ENCODE measurements around the gene RPL13. TPM values are rescaled to one million over a fixed set of nuclear protein-coding genes. Genes with fewer than 3 reads are reported as not detected.
A peak's percentile ranks its signal among the peaks of the same experiment; 100 is the strongest.
"Not testable (repeated sequence)": the region's sequence is repeated elsewhere in the genome, so short reads cannot be mapped to it uniquely, and the experiment has no call there.

The RPL13 gene
- total and polyA plus RNA-seq, 2 donors (not counting 1 experiment from before 2014, with no cell fraction given) = 1,442 to 3,823 TPM

DNA sequence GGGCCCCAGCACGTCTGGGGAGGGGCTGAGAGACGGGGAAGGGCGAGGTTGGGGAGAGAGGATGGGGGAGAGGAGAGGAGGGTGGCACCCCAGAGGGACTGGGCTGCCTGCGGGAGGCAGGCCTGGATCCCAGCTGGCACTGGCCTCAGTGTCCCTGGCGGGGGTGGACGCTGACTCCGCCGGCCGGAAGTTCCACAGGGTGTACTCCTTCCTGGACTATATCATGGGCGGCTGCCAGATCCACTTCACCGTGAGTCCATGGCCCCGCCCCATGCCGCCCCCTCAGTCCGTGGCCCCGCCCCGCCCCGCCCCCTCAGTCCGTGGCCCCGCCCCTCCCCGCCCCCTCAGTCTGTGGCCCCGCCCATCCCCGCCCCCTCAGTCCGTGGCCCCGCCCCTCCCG is 26.4 kb downstream of the RPL13 start:
- Histone ChIP-seq H3K36me3 (ENCODE audit: control insufficient read depth, insufficient read depth, low read length) (peaks cover 4% of the 10 kb centered on the region), H3K9me3 (ENCODE audit: control insufficient read depth, insufficient read depth, low read depth, low read length) (no peaks in the 10 kb centered on the region), H3K27ac (ENCODE audit: insufficient read depth, low read length) (peak overlapping the region; percentile 27), H3K27me3 (ENCODE audit: control insufficient read depth, insufficient read depth, low read length) (no peaks in the 10 kb centered on the region), H4K20me1 (ENCODE audit: control insufficient read depth, extremely low read depth, insufficient read depth, low read length) (no peaks in the 10 kb centered on the region), H3K4me1 (ENCODE audit: control insufficient read depth, extremely low read depth, insufficient read depth, low read length) (peaks cover 9% of the 10 kb centered on the region), H2AFZ (ENCODE audit: low read length) (no peak overlapping the region), H3K79me2 (ENCODE audit: control insufficient read depth, insufficient read depth, low read length) (no peaks in the 10 kb centered on the region), H3K4me2 (ENCODE audit: extremely low read depth, insufficient read depth, low read length) (no peak overlapping the region), H3K9ac (ENCODE audit: insufficient read depth, low read length) (no peak overlapping the region), H3K4me3 (replicated peaks in 1 of 4; ENCODE audit: control extremely low read depth in 1 of 4, insufficient read depth in 1 of 4, low read depth in 3 of 4, low read length in 4 of 4) (no peak overlapping the region)
- peak; percentile 37 to 52 for DNase-seq (ENCODE audit: low read depth in 2 of 2)
- TF ChIP-seq EZH2 (IDR thresholded peaks at IDR 0.05; ENCODE audit: low read length, missing control alignments) = no peak
- TF ChIP-seq CTCF (conservative IDR thresholded peaks at IDR 0.05 in 1 of 2, IDR thresholded peaks at IDR 0.05 in 1 of 2; ENCODE audit: low read depth in 1 of 2, low read length in 2 of 2) = no peak

DNA sequence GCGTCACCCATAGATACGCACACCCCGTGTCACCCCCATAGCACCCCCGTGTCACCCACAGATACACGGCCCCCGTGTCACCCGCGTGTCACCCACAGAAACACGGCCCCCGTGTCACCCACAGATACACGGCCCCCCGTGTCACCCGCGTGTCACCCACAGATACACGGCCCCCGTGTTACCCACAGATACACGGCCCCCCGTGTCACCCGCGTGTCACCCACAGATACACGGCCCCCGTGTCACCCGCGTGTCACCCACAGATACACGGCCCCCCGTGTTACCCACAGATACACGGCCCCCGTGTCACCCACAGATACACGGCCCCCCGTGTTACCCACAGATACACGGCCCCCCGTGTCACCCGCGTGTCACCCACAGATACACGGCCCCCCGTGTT is 27.2 kb downstream of the RPL13 start:
- not testable (repeated sequence) for H3K9me3 ChIP-seq (ENCODE audit: control insufficient read depth, insufficient read depth, low read depth, low read length); DNase-seq (ENCODE audit: low read depth in 2 of 2); H3K4me2 ChIP-seq (ENCODE audit: extremely low read depth, insufficient read depth, low read length); H3K27ac ChIP-seq (ENCODE audit: insufficient read depth, low read length); H3K27me3 ChIP-seq (ENCODE audit: control insufficient read depth, insufficient read depth, low read length); H3K36me3 ChIP-seq (ENCODE audit: control insufficient read depth, insufficient read depth, low read length); H3K4me3 ChIP-seq (replicated peaks in 1 of 4; ENCODE audit: control extremely low read depth in 1 of 4, insufficient read depth in 1 of 4, low read depth in 3 of 4, low read length in 4 of 4); H3K9ac ChIP-seq (ENCODE audit: insufficient read depth, low read length); H3K4me1 ChIP-seq (ENCODE audit: control insufficient read depth, extremely low read depth, insufficient read depth, low read length); H2AFZ ChIP-seq (ENCODE audit: low read length); H3K79me2 ChIP-seq (ENCODE audit: control insufficient read depth, insufficient read depth, low read length); H4K20me1 ChIP-seq (ENCODE audit: control insufficient read depth, extremely low read depth, insufficient read depth, low read length)

GRCh38 chr16:89588413-89589109 is 28.1 kb downstream of the RPL13 start:
- H3K4me1 ChIP-seq (ENCODE audit: control insufficient read depth, extremely low read depth, insufficient read depth, low read length) = no peaks in the 10 kb centered on the region
- H2AFZ ChIP-seq (ENCODE audit: low read length) = no peak overlapping the region
- H3K36me3 ChIP-seq (ENCODE audit: control insufficient read depth, insufficient read depth, low read length) = peaks cover 3% of the 10 kb centered on the region
- no peak overlapping the region for H3K9ac ChIP-seq (ENCODE audit: insufficient read depth, low read length)
- no peak overlapping the region for H3K4me3 ChIP-seq (replicated peaks in 1 of 4; ENCODE audit: control extremely low read depth in 1 of 4, insufficient read depth in 1 of 4, low read depth in 3 of 4, low read length in 4 of 4)
- DNase-seq (ENCODE audit: low read depth in 2 of 2) = no peak
- no peaks in the 10 kb centered on the region for H3K79me2 ChIP-seq (ENCODE audit: control insufficient read depth, insufficient read depth, low read length)
- H4K20me1 ChIP-seq (ENCODE audit: control insufficient read depth, extremely low read depth, insufficient read depth, low read length) = no peaks in the 10 kb centered on the region
- no peak overlapping the region for H3K4me2 ChIP-seq (ENCODE audit: extremely low read depth, insufficient read depth, low read length)
- no peaks in the 10 kb centered on the region for H3K9me3 ChIP-seq (ENCODE audit: control insufficient read depth, insufficient read depth, low read depth, low read length)
- TF ChIP-seq EZH2 (IDR thresholded peaks at IDR 0.05; ENCODE audit: low read length, missing control alignments) = no peak
- TF ChIP-seq CTCF (conservative IDR thresholded peaks at IDR 0.05 in 1 of 2, IDR thresholded peaks at IDR 0.05 in 1 of 2; ENCODE audit: low read depth in 1 of 2, low read length in 2 of 2) = no peak
- no peak overlapping the region for H3K27ac ChIP-seq (ENCODE audit: insufficient read depth, low read length)
- H3K27me3 ChIP-seq (ENCODE audit: control insufficient read depth, insufficient read depth, low read length) = no peaks in the 10 kb centered on the region

All from fibroblast of lung (primary cell).